ENCODE data around the gene HTR2A. TPM values are rescaled to one million over a fixed set of nuclear protein-coding genes. Genes with fewer than 3 reads are reported as not detected.

HTR2A gene
- total RNA-seq, 2 experiments from 2014 or later, result not detected

- H3K4me1 Mint-ChIP-seq (ENCODE audit: low read depth), result peaks cover 12% of the 10 kb centered on the region
- no peak overlapping the region for H3K4me3 Mint-ChIP-seq
- intact Hi-C loops (cut with micrococcal nuclease), result no loop called here
- DNase-seq (no peak), ATAC-seq (no peak)
- H3K27ac Mint-ChIP-seq, result no peak overlapping the region
- ChIA-PET CTCF (interaction anchor here (0.8 to 1.6 kb wide), 24 partner anchors 8 to 699 kb away, joined by 3 to 7 read pairs (median 3); no protein-coding TSS in a partner anchor), POLR2A (interaction anchor here (0.8 kb wide), 1 partner anchor 101 kb away, joined by 4 read pairs; no protein-coding TSS in a partner anchor)
- no peaks in the 10 kb centered on the region for H3K9me3 Mint-ChIP-seq
- H3K36me3 Mint-ChIP-seq (ENCODE audit: low read depth), result no peaks in the 10 kb centered on the region
- TF ChIP-seq CTCF (IDR thresholded peaks at IDR 0.05), result no peak
- peaks cover 49% of the 10 kb centered on the region for H3K27me3 Mint-ChIP-seq
Measured at GRCh38 chr13:46894568-46894967, 2.3 kb downstream of the HTR2A start.

- intact Hi-C loops (cut with micrococcal nuclease), result no loop called here
- DNase-seq, result peak; percentile 68
- Mint-ChIP-seq H3K27ac (no peak overlapping the region), H3K36me3 (ENCODE audit: low read depth) (no peaks in the 10 kb centered on the region), H3K4me1 (ENCODE audit: low read depth) (peaks cover 12% of the 10 kb centered on the region), H3K9me3 (no peaks in the 10 kb centered on the region), H3K27me3 (peaks cover 50% of the 10 kb centered on the region), H3K4me3 (peak overlapping the region; percentile 49)
- CTCF ChIA-PET, result interaction anchor here (0.7 to 2.1 kb wide), 32 partner anchors 8 to 700 kb away, joined by 3 to 9 read pairs (median 3); no protein-coding TSS in a partner anchor
- peak; percentile 99 for TF ChIP-seq CTCF (IDR thresholded peaks at IDR 0.05)
- ATAC-seq, result peak; percentile 99
- POLR2A ChIA-PET, result interaction anchor here (1.4 kb wide), 1 partner anchor 11 kb away, joined by 3 read pairs; no protein-coding TSS in a partner anchor
Measured at GRCh38 chr13:46893798-46894560, 2.9 kb downstream of the HTR2A start.

GRCh38 chr13:46893221-46893740, 3.6 kb downstream of the HTR2A start:
- Mint-ChIP-seq H3K27me3 (peaks cover 52% of the 10 kb centered on the region), H3K9me3 (no peaks in the 10 kb centered on the region), H3K36me3 (ENCODE audit: low read depth) (no peaks in the 10 kb centered on the region), H3K4me1 (ENCODE audit: low read depth) (peaks cover 12% of the 10 kb centered on the region), H3K27ac (no peak overlapping the region), H3K4me3 (peak overlapping the region; percentile 49)
- TF ChIP-seq CTCF (IDR thresholded peaks at IDR 0.05), result no peak
- CTCF ChIA-PET, result interaction anchor here (0.7 to 2.1 kb wide), 14 partner anchors 9 to 341 kb away, joined by 3 to 9 read pairs (median 3); no protein-coding TSS in a partner anchor
- no peak for DNase-seq
- POLR2A ChIA-PET, result interaction anchor here (1.4 kb wide), 1 partner anchor 10 kb away, joined by 3 read pairs; no protein-coding TSS in a partner anchor
- no peak for ATAC-seq
- intact Hi-C loops (cut with micrococcal nuclease), result no loop called here

- peaks cover 23% of the 10 kb centered on the region for H3K27me3 Mint-ChIP-seq
- ATAC-seq, result no peak
Measured at GRCh38 chr13:46885018-46885417, 11.8 kb downstream of the HTR2A start.

More at GRCh38 chr13:46885018-46885417, 11.8 kb downstream of the HTR2A start:
- Mint-ChIP-seq H3K4me1 (ENCODE audit: low read depth) (no peaks in the 10 kb centered on the region), H3K4me3 (no peak overlapping the region), H3K9me3 (no peaks in the 10 kb centered on the region), H3K27ac (no peak overlapping the region), H3K36me3 (ENCODE audit: low read depth) (no peaks in the 10 kb centered on the region)
- intact Hi-C loops (cut with micrococcal nuclease), result no loop called here
- no peak for DNase-seq
- TF ChIP-seq CTCF (IDR thresholded peaks at IDR 0.05), result no peak
- CTCF ChIA-PET, result interaction anchor here (1.9 kb wide), 1 partner anchor 10 kb away, joined by 7 read pairs; no protein-coding TSS in a partner anchor
- POLR2A ChIA-PET, result no interaction called here
